Lower lobe of right lung (tissue), 2 donors: Measurements from ENCODE around the gene NECTIN4. TPM values are rescaled to one million over a fixed set of nuclear protein-coding genes. Genes with fewer than 3 reads are reported as not detected.
"Not testable (repeated sequence)": the region's sequence is repeated elsewhere in the genome, so short reads cannot be mapped to it uniquely, and the experiment has no call there.

ENCODE experiments used
- ATAC-seq, 2 donors: fragments of 200-7000 bp; cut with Tn5 transposase; one replicate each; pipeline ENCODE4 v1.9.1; 2020 to 2022; ENCODE audit warnings: mild to moderate bottlenecking in 2 of 2, moderate library complexity in 2 of 2
- DNase-seq: peaks from one replicate; pipeline ENCODE4 v3.0.0-alpha.2; 2020
- H3K27ac ChIP-seq: fragments of 200-600 bp; one replicate; pipeline ENCODE4 v1.8.0; 2022
- H3K27me3 ChIP-seq: fragments of 200-600 bp; one replicate; pipeline ENCODE4 v1.8.0; 2022; ENCODE audit warnings: low read depth
- H3K36me3 ChIP-seq: fragments of 200-600 bp; one replicate; pipeline ENCODE4 v1.8.0; 2022; ENCODE audit warnings: mild to moderate bottlenecking
- H3K4me1 ChIP-seq: fragments of 200-600 bp; one replicate; pipeline ENCODE4 v1.8.0; 2022
- H3K4me3 ChIP-seq: fragments of 200-600 bp; one replicate; pipeline ENCODE4 v1.8.0; 2022; ENCODE audit warnings: mild to moderate bottlenecking
- H3K9me3 ChIP-seq: fragments of 200-600 bp; one replicate; pipeline ENCODE4 v1.8.0; 2022
- CTCF ChIP-seq: fragments of 200-600 bp; IDR thresholded peaks from one replicate; pipeline ENCODE4 v1.8.0; 2022; ENCODE audit warnings: antibody characterized with exemption, mild to moderate bottlenecking
- intact Hi-C: fragments of 100-400 bp; cut with DNase I; formaldehyde crosslinking; loops from one replicate; pipeline ENCODE4 v1.11.0; 2022
- total RNA-seq: library from RNA; stranded (reverse); fragmentation: NEBNext Ultra II Directional; extraction: Animal tissue kit (Norgen Biotek cat#: 25700); gene quantifications from one replicate; pipeline ENCODE4 v1.2.1, GENCODE V29; 2021
- donor health status: DM: no; HTN: yes; CAD: no; lungs with severe emphysema.

The NECTIN4 gene
- total RNA-seq, 1 donor from 2014 or later: 6.2 TPM

- TF ChIP-seq CTCF: no peak
- H3K27me3 ChIP-seq: no peaks in the 10 kb centered on the region
- no peaks in the 10 kb centered on the region for H3K9me3 ChIP-seq
- peak in 1 of 2 donors; percentile 57 for ATAC-seq
- peaks cover 76% of the 10 kb centered on the region for H3K36me3 ChIP-seq
- no peak overlapping the region for H3K27ac ChIP-seq
- H3K4me1 ChIP-seq: peaks cover 54% of the 10 kb centered on the region
- no peak overlapping the region for H3K4me3 ChIP-seq
- no peak for DNase-seq
- intact Hi-C loops: no loop called here
These were observed 32.5 kb upstream of the NECTIN4 start for GRCh38 chr1:161121834-161122233.

DNA sequence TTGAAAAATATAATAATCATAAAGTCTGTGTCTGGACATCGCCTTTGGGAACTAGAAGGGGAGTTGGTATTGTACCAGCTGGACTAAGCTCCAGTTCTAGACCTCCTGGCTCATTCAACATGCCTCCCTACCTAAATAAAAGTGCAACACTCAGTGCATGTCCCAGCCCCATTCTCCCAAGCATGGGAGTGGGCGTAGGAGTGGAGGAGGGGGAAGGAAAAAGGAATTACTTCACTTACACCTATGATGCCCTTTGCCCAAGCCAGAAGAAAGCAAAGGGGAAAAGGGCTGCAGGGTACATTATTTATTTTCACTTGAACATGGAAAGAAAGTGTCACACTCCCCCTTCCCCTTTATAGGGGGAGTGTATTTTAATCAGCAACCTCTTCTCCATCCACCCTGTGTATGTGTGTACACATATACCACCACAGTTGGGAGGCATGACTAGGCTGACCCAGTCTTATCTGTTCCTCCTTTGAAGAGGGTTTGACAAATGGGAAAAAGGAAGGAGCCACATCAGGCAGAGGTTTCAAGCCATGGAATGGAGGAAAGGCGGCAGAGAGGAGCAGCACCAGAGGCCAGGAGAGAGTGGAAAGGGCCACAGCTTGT lies 31.8 kb upstream of the NECTIN4 start:
- Histone ChIP-seq H3K4me3 (no peak overlapping the region), H3K36me3 (peaks cover 69% of the 10 kb centered on the region), H3K9me3 (no peaks in the 10 kb centered on the region), H3K27ac (peak overlapping the region; percentile 87), H3K4me1 (peaks cover 55% of the 10 kb centered on the region), H3K27me3 (no peaks in the 10 kb centered on the region)
- TF ChIP-seq CTCF: no peak
- DNase-seq (no peak), ATAC-seq (no peak)
- intact Hi-C loops: no loop called here

GRCh38 chr1:161119092-161119903 lies 29.9 kb upstream of the NECTIN4 start:
- Histone ChIP-seq H3K27me3 (no peaks in the 10 kb centered on the region), H3K9me3 (no peaks in the 10 kb centered on the region), H3K4me3 (peak overlapping the region; percentile 83), H3K27ac (peak overlapping the region; percentile 87), H3K36me3 (peaks cover 60% of the 10 kb centered on the region), H3K4me1 (peaks cover 69% of the 10 kb centered on the region)
- TF ChIP-seq CTCF: no peak
- intact Hi-C loops: no loop called here
- peak; percentile 34 to 45 for ATAC-seq
- DNase-seq: no peak

DNA sequence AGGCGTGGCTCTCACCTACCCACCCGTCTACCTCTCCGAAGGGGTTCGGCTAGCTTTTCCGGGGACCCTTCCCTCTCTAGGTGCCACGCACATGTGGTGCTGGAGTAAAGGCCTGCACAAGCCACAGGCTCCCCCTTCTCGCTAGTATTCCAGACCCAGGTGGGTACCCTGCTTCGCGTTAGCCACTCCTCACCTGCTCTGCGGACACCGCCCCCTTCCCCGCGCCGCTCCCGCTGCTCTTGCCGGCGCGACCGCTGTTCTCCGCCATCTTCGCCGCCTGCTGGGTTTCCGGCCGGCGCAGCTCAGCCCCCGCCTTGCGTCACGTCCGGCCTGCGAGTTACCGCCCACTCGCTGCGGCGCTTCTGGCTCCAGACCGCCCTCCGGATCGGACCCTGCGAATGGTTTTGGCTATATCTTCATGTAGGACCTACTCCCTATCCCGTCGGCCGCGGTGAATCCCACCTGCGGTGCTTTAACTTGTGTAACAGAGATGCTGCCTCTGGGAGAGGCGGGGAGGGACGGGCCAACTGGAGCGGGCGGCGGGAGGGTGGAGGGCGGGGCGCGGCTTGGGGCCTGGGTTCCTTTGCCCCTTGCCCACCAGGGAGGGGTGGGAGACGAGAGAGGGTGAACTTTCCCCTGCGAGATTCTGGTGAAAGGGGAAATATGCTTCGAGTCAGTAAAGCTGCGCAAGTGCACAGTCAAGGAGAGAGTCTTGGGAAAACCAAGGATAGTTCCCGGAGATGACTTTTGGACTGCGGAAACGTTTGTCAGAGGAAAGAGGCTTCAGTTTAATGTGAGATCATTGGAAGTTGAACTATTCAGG lies 28.6 kb upstream of the NECTIN4 start, which contains the start of the genes NIT1 and PFDN2:
TSS of gene NIT1 (plus strand) at position 347 of the 823 bp plus-strand sequence. CDS start at position 419, 72 bp downstream.
TSS of gene PFDN2 (minus strand) at position 279 of the 823 bp plus-strand sequence. CDS start at position 268, 11 bp downstream.
- Histone ChIP-seq H3K4me3 (peak within 1 kb of the TSS; percentile 83), H3K27ac (peak within 1 kb of the TSS; percentile 87), H3K4me1 (peaks cover 83% of the 10 kb centered on the region), H3K27me3 (no peaks in the 10 kb centered on the region), H3K9me3 (no peaks in the 10 kb centered on the region), H3K36me3 (peaks cover 47% of the 10 kb centered on the region)
- no peak for TF ChIP-seq CTCF
- intact Hi-C loops: no loop called here
- DNase-seq (peak; percentile 92), ATAC-seq (peak; percentile 93 to 97)

- Histone ChIP-seq H3K36me3 (peaks cover 27% of the 10 kb centered on the region), H3K4me1 (peaks cover 84% of the 10 kb centered on the region)
- DNase-seq, H3K4me3 ChIP-seq, H3K27ac ChIP-seq, H3K27me3 ChIP-seq, ATAC-seq, H3K9me3 ChIP-seq, intact Hi-C loops: not testable (repeated sequence)
These were observed 26.6 kb upstream of the NECTIN4 start for GRCh38 chr1:161115961-161116360.
